Mammary epithelial cell (primary cell): ENCODE measurements around the gene AGBL2.

Experiments used
- EZH2 ChIP-seq: IDR thresholded peaks from 2 replicates; pipeline ENCODE4 v1.6.1; 2012; ENCODE audit warnings: low read length, inconsistent platforms, borderline replicate concordance
- TF ChIP-seq, protein P1 (sequence below), 2 donors: IDR thresholded peaks in 1 of 2; conservative IDR thresholded peaks in 1 of 2; 2 replicates each; pipeline ENCODE4 v1.5.1; 2011 to 2012; ENCODE audit warnings: inconsistent platforms in 2 of 2, low read length in 2 of 2, mild to moderate bottlenecking in 2 of 2, control low read depth in 1 of 2, low read depth in 1 of 2; ENCODE audit not compliant: insufficient read depth in 1 of 2; ENCODE audit errors: extremely low read depth in 1 of 2

GRCh38 chr11:47649276-47649675 is 65.9 kb downstream of the AGBL2 start:
- TF ChIP-seq, protein P1, sequence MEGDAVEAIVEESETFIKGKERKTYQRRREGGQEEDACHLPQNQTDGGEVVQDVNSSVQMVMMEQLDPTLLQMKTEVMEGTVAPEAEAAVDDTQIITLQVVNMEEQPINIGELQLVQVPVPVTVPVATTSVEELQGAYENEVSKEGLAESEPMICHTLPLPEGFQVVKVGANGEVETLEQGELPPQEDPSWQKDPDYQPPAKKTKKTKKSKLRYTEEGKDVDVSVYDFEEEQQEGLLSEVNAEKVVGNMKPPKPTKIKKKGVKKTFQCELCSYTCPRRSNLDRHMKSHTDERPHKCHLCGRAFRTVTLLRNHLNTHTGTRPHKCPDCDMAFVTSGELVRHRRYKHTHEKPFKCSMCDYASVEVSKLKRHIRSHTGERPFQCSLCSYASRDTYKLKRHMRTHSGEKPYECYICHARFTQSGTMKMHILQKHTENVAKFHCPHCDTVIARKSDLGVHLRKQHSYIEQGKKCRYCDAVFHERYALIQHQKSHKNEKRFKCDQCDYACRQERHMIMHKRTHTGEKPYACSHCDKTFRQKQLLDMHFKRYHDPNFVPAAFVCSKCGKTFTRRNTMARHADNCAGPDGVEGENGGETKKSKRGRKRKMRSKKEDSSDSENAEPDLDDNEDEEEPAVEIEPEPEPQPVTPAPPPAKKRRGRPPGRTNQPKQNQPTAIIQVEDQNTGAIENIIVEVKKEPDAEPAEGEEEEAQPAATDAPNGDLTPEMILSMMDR (conservative IDR thresholded peaks at IDR 0.05 in 1 of 2, IDR thresholded peaks at IDR 0.05 in 1 of 2; ENCODE audit: extremely low read depth in 1 of 2, insufficient read depth in 1 of 2, low read depth in 1 of 2, low read length in 2 of 2), result no peak
- TF ChIP-seq EZH2, result no peak
